ENCODE results near the gene WNT9B.

Gene WNT9B

DNA sequence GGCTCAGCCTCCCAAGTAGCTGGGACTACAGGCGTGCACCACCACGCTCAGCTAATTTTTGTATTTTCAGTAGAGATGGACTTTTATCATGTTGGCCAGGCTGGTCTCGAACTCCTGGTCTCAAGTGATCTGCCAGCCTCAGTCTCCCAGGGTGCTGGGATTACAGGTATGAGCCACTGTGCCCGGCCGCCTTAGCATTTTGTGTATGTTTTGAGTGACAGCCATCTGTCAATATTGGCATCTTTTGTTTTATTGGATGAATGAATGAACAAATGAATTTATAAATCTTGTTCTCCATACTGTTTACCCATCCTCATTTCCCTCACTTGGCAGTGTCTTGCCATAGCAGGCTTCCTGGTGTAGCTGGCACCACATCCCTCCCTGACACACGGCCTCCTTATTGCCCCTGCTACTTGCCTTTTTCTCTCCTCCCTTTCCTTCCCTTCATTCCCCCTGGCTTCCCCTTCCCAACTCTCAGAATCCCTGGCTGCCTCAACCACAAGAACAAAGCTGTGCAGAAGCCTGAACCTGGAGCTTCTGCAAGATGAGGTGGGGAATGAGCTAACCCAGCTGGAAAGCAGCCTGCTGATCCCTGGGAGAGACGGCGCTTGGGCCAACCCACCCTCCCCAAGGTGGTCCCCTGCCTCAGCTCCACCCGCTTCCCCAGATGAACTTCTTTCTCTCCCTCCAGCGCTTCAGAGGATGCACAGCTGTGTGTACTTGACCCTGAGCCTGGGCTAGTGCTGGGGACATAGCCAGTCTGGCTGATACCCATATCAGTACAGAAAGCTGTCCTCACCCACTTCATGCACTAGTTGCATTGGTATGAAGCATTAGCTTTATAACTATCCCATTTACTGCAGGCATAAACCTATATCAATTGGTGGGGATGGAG lies 34.3 kb downstream of the WNT9B start:
- no peak for DNase-seq

DNA sequence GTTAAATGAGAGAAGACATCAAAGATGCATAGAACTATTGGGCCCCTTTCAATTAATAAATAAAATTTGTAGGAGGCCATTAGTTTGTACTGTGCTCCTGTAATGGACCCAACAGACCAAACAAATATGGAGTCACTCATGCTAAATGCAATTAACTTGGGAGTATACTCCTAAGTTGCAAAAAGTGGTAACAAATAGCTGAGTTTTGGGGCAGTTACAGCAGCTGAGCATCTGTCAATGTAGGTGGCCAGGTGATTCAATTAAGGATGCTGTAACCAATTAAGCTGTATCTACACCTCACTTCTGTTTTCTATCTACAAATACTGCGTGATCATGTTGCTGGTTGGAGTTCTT lies 34.9 kb downstream of the WNT9B start:
- no peak for DNase-seq

DNA sequence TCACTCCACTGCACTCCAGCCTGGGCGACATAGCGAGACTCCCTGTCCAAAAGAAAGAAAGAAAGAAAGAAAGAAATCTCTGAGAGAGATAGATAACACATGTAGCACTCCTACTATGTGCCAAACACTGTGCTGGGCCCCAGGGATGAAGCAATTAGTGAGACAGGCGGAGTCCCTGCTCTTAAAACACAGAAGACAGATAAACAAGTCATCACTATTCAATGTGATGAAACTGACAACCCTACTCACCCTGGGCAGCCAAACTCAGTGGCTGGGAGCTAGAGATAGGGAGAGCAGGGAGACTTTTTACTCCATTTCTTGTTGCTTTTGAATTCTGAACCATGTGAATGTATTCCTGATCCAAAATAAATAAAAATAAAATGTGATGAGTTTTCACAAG lies 36.3 kb downstream of the WNT9B start:
- no peak for DNase-seq

DNA sequence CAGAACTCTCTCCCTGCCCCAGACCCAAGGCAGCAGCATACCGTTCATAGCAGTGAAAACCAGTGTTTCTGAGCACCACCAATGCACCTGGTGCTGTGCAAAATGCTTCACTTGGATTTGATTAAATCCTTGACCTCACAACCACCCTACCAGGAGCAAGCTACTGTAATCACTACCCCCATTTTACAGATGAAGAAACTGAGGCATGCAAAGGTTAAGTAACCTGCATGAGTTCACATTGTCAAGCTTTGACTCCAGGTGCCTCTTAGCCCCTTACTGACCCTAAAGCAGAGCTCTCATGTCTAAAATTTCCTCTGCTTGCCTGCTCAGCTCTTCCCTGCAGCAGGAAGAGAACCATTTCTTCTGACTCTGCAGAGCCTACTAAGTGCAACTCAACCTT lies 37.3 kb downstream of the WNT9B start:
- no peak for DNase-seq

DNA sequence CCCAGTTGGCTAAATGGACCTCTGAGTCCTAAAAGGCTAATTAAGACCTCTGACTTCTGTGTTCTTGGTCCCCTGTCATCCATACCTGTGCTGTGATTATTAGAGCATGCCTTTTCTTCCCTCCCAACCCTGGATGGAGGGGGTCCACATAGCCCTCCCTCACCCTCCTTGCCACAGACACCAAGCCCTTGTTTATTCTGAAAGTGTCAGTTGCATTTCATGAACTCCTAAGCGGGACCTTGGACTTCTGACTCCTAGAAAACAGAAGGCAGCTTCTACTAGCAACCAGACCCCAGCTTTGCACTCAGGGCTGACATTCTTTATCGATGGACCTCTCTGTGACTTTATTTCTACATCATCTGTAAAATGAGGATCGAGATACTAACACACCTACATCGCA lies 38.1 kb downstream of the WNT9B start:
- DNase-seq = no peak

DNA sequence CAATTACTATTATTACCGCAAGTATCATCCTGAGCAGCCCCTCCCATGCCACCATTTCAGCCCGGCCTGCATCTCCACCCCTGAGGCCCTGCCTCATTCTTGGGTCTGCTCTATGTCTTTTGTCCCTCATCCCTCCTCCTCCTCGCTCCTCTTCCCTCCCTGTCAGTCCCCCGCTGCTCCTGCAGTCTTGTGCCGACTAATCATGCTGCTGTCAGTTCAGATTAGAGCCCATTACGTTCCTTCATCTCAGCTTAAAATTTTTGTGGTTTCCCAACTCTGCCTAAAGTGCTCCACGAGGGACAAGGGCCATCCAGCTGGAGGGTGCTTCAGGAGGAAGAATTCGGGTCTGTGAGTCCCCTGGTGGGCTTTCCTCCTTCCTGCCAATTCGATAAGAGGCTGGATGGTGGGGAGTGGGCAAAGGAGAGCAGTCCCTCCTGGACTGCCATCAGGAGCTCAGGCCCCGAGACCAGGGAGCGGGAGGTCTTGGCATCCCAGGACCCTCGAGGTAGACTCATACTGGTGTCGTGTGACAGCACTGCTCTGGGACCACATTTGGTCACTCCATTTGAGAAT lies 38.7 kb downstream of the WNT9B start:
- DNase-seq = no peak

DNA sequence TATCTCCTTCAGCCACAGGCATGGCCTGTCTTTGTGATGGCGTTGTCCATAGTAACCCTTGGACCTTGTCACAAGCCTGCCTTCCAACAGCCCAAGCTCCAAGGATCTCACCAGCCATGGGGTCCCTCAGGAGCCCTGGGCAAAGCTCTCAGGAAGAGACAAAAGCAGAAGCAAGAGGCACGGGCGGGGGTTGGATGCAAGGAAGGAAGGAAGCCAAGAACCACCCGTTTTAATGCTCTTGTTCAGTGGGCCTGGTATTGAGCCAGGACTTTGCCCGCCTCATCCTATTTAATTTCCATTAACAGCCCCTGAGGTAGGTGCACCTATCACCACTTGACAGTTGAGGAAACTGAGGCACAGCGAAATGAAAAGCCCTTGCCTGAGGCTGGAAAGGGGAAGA lies 39.3 kb downstream of the WNT9B start:
- DNase-seq = no peak

DNA sequence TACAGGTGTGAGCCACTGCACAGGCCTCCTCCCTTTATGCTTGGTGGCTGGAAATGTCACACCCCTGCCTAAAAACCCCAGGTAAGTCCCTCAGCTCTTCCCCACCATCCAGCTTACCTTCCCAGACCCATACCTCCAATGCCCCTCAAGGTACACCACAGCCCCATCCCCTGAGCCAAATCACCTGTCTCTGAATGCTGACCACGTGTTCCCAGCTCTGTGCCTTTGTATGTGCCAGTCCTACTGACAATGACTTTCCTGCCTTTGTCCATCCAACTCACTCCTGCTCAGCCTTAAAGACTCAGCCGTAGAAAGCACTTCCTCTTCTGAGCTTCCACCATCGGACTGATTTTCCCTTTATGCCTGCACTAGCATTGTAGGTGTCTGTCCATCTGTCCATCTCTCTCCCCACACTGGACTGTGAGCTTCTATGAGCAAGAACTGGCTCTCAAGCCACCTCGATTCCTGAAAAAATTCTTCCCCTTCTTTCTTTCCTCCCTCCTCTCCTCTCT lies 40.9 kb downstream of the WNT9B start:
- DNase-seq = no peak

DNA sequence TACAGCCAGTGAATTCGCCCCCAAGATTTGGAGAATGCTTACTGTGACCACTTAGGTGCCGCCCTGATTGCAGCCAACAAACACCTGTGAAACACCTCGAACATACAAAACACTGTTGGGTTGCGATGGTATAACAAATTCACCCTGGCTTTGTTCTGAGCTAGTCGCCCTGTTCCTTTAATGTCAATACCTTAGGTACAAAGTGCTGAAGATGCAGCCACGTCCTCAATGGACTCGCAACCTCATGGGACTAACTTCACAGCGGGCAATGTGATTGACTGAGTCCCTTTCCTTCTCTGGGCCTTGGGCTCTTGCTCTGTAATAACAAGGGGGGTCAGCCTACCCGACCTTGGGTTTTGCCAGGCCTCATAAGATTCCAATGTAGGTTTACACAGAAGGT lies 42.6 kb downstream of the WNT9B start:
- DNase-seq = no peak

DNA sequence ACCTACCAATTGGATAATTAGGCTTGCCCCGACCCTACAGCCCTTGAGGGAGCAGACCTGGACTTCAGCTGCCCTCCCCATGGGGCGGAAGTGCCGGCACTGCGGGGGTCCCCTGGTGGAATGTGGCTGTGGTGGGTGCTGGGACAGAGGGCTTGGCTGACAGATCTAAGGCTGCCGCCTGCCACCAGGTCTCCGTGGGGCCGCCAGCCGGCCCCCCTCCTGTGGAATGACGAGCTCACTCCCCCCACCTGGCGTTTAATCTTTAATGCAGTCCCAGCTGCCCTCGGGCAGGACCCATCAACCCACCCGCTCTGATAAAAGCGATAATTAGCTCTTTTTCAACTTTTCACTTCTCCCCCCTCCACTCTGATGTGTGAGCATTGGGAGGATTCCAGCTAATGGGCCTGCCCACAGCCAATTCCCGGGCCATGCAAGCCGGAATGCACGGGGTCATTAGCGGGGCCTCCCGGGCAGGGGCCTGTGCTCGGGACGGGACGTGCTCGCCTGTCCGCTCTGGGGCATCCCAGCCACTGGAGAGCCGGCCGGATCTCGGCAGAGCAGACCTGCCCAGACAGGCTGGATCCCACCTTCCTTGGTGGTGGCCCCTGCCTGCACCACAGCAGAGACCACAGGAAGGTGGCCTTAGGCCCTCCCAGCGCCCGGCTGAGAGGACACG lies 43.2 kb downstream of the WNT9B start:
- no peak for DNase-seq

DNA sequence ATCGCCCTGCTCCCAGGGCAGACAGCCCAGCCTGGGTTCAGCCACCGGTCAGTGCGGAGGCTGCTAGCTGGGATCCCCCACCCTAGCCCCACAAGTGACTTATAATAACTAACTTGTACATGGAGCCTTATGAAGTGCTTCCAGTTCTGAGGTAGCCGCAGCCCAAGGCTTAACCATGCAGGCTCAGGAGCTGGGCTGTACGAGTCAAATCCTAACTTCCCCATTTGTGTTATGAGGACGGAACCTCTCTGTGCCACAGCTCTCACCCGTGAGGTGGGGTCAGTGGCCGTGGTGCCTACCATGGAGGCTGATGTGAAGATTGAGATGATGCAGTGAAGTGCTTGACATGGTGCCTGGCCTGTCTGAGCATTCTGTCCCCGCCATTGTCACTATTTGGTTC lies 43.8 kb downstream of the WNT9B start:
- DNase-seq = no peak

DNA sequence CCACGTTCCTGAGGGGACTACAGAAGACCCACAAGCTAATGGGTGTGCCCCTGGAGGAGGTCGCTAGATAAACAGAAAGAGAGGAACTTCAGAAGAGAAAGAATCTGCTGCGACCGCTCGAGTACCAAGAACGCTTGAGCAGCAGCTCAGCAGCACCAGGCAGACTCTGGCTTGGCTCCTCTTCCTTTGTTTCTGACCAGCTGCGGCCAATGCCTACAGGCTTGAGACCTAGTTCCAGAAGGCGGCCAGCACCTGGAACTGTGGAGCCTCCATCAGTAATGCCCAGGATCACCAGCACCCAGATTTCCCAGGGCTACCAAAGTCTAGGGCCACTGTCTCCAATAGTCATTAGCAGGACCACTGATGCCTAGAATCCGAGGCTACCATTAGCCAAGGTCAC lies 45.6 kb downstream of the WNT9B start:
- no peak for DNase-seq

DNA sequence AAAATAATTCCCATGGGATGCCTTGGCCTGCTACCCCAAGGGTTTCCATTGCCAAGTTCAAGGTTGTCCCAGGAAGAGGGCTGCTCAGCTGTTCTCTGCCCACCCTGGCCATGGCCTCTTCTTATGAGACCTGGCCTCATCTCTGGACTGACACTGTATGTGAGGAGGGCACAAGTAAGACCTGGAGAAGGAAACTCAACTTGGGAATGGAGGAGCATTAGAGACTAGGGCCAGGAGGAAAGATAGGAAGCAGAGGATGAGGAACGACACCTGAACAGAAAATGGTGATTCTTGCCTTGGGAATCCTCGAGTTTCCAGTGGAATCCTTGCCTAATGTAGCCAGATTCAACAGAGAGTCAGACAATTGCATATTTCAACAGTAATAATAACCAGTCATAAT lies 47.0 kb downstream of the WNT9B start:
- no peak for DNase-seq

DNA sequence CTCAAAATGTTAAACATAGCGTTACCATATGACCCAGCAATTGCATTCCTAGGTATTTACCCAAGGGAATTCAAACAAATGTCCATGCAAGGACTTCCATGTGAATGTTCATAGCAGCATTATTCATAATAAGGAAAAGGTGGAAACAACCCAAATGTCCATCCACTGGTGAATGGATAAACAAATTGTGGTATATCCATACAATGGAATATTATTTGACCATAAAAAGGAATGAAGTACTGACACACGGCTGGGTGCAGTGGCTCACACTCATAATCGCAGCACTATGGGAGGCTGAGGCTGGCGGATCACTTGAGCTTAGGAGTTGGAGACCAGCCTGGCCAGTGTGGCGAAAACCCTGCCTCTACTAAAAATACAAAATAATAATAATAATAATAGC lies 47.5 kb downstream of the WNT9B start:
- DNase-seq = no peak

DNA sequence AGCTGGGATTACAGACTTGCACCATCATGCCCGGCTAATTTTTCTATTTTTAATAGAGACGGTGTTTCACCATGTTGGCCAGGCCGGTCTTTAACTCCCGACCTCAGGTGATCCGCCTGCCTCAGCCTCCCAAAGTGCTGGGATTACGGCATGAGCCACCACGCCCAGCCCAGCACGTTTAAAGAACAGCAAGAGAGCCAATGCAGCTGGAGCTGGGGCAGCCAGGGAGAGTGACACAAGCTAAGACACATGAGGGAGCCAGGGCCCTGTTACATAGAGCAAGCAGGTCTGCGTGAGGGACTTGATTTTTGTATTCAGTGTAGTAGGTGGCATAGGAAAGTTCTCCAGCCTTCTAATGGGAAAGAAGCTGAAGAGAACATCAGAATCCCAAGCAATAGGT lies 49.9 kb downstream of the WNT9B start:
- no peak for DNase-seq

DNA sequence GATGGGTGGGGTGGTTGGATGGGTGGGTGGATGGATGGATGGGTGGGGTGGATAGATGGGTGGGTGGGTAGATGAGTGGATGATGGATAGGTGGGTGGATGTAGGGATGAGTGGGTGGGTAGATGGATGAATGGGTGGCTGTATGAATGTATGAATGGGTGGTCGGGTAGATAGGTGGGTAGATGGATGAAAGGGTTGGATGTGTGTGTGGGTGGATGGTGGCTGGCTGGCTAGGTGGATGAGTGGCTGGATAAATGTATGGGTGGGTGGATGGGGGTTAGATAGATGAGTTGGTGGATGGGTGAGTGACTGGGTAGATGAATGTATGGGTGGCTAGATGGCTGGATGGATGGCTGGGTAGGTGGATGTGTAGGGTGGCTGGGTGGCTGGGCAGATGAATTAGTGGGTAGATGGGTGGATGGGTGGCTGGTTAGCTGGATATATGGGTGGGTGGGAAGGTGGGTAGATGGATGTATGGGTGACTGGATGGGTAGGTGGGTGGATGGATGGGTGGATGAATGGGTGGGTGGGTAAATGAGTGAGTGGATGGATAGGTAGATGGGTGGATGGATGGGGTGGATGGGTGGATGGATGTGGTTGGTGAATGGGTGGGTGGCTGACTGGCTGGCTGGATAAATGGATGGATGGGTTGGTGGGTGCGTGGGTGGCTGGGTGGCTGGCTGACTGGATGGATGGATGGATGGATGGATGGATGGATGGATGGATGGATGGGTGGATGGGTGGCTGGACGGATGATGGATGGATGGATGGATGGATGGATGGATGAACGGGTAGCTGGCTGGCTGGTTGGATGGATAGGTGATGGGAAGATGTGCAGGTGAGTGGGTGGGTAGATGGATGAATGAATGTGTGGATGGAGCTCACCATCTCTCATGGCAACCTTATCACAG lies 52.6 kb downstream of the WNT9B start:
- DNase-seq = no peak

DNA sequence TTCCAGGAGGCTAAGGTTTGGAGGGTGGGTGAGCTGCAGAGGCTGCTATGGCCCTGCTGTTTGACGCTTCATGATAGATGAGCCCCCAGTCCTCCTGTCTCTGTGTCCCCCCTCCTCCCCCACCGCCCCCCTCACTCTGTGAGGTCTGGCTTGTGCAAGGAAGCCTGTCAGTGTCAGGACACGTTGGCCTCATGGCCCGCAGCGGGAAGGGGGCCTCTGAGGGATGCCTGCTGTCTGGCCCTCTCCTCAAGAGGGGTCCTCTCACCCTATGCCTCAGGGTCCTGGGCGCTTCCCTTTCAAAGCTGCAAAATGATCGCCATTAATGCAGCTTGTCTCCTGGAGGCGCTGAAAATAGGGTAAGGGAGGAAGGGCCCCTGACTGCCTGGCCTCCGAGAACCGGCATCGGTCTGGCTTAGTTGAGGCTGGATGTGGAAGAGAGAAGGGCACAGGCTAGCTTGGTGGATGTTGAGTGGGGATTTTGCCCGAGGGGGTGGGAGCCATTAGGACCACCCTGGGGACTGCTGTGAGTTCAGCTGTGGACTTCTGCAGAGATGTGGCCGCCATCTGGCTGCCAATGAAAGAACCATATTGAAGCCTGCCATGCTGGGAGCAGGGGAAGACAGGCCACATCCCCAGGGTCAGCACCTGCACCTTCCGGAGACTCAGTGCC lies 56.8 kb downstream of the WNT9B start:
- no peak for DNase-seq

DNA sequence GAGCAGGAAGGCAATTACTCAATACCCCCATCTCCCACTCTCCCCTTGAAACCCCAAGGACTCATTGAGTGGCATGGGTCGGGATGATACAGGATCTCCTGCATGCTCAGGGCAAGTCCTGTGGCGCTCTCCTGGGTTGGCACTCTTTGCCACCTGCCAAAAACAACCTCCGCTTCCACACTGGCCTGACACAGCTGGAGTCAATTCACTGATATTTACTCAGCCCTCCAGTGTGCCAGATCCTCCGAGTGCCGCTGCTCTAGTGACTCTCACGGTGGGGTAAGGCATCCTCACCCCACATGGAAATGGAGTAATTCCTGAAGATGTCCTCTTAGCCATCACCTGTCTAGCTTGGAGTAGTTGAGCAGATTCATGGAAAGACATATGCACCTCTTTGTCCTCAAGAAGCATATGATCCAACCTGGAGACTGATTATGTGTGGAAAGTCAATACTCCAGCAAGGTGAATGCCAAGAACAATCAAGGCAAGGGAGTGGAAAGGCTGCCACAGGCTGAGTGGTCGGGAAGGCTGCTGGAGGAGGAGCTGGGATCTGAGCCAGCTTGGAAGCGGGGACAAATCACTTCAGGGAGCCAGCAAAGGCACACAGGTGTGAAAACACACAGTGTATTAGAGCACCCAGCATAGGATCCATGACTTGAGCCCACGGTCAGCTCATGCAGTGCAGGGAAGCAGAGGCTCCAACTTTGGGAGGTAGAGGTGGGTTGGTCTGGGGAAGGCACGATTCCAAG lies 59.0 kb downstream of the WNT9B start:
- no peak for DNase-seq

DNA sequence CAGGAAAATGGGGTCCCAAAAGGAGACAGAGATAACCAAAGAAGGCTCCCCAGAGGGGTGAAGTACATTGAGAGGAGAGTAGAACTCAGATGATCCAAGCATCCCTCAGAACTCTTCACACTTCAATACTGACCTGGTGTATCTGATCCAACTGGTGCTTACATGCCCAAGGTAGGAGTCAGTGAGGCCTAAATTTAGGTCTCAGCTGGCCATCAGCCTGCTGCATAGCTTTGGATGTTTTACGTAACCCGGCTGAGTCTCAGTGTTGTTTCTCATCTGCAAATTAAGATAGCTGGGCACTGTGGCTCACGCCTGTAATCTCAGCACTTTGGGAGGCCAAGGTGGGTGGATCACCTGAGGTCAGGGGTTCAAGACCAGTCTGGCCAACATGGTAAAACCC lies 59.9 kb downstream of the WNT9B start:
- DNase-seq = no peak

DNA sequence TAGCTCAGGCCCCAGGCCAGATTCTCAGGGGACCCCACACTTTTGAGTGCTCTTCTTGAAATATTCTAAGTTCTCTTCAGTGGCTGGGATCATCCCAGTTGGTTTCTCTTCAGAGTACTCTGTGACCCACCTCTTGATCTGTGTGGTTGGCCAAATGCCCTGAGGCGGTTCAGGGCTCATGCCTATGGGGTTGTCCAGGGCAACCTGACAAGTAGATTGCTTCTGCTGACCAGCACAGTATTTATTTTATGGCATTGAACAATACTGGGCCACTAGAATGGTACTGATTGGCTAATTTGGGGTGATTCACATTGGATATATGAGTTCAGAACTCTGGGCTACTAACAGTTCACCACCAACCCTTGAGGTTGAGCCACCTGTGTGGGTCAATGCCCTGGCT lies 64.2 kb downstream of the WNT9B start:
- no peak for DNase-seq

DNA sequence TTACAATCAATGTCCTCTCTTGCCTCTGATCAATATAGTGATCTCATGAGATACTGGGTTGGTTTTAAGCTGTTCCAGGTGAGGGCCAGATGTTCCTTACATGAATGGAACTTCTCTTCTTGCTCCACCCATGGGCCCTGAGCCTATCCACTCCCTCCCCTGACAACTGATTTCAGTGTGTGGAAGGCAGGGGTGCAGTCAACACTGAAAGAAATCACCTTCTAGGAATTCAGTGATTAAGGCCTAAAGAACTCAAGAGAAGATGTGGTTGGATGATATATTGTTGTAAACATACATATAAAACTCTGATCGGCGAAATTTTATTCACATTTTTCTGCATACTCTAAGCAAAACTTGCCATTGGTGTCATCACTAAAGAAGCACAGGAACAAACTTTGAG lies 64.8 kb downstream of the WNT9B start:
- no peak for DNase-seq

DNA sequence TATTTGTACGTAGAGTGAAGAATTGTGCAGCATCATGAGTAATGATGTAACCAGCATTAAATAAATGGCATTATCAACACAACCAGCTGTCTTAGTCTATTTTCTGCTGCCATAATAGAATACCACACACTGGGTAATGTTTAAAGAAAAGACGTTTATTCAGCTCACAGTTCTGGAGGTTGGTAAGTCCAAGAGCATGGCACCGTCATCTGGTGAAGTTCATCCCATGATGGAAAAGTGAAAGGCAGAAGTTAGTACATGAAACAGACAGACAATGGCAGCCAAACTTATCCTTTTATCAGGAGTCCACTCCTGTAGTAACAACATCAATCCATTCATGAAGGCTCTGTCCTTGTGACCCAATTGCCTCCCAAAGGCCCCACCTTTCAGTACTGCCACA lies 65.2 kb downstream of the WNT9B start:
- DNase-seq = no peak
